Brain microvascular endothelial cell (primary cell): Measurements from ENCODE around the gene SKP1.

Source experiments
- DNase-seq: peaks from one replicate; pipeline ENCODE4 v3.0.0-alpha.2; 2020
- H3K27ac ChIP-seq: fragments of 250-450 bp; sonication (Bioruptor Pico); 2 replicates; pipeline ENCODE4 v1.5.1; 2020; ENCODE audit warnings: mild to moderate bottlenecking, moderate library complexity
- H3K27me3 ChIP-seq: fragments of 250-450 bp; sonication (Bioruptor Pico); replicated peaks from 2 replicates; pipeline ENCODE4 v1.5.1; 2020; ENCODE audit warnings: mild to moderate bottlenecking
- H3K36me3 ChIP-seq: fragments of 250-450 bp; sonication (Bioruptor Pico); replicated peaks from 2 replicates; pipeline ENCODE4 v1.5.1; 2020; ENCODE audit warnings: mild to moderate bottlenecking
- H3K4me3 ChIP-seq: 2 replicates; pipeline ENCODE4 v1.5.1; 2011; ENCODE audit warnings: low read depth, mild to moderate bottlenecking, control low read depth, low read length, moderate library complexity
- in situ Hi-C: cut with HindIII; loops from 2 replicates; pipeline ENCODE4 v1.10.0; 2017; ENCODE audit warnings: low sequenced_read_pairs, low pct_ligation_motif_present
- TF ChIP-seq, protein P1 (sequence below): IDR thresholded peaks from 2 replicates; pipeline ENCODE4 v1.5.1; 2011; ENCODE audit warnings: low read depth, mild to moderate bottlenecking, moderate library complexity, low read length, control low read depth, inconsistent platforms; ENCODE audit errors: missing control alignments

The SKP1 gene

GRCh38 chr5:134133188-134133994, 43.4 kb downstream of the SKP1 start:
- no peak overlapping the region for H3K4me3 ChIP-seq
- H3K27ac ChIP-seq: no peak overlapping the region
- TF ChIP-seq, protein P1, sequence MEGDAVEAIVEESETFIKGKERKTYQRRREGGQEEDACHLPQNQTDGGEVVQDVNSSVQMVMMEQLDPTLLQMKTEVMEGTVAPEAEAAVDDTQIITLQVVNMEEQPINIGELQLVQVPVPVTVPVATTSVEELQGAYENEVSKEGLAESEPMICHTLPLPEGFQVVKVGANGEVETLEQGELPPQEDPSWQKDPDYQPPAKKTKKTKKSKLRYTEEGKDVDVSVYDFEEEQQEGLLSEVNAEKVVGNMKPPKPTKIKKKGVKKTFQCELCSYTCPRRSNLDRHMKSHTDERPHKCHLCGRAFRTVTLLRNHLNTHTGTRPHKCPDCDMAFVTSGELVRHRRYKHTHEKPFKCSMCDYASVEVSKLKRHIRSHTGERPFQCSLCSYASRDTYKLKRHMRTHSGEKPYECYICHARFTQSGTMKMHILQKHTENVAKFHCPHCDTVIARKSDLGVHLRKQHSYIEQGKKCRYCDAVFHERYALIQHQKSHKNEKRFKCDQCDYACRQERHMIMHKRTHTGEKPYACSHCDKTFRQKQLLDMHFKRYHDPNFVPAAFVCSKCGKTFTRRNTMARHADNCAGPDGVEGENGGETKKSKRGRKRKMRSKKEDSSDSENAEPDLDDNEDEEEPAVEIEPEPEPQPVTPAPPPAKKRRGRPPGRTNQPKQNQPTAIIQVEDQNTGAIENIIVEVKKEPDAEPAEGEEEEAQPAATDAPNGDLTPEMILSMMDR: no peak
- in situ Hi-C loops: loop anchor here (25.0 kb wide), 1 partner anchor 96 kb away; no protein-coding TSS in a partner anchor
- peaks cover 21% of the 10 kb centered on the region for H3K36me3 ChIP-seq
- no peaks in the 10 kb centered on the region for H3K27me3 ChIP-seq
- no peak for DNase-seq

DNA sequence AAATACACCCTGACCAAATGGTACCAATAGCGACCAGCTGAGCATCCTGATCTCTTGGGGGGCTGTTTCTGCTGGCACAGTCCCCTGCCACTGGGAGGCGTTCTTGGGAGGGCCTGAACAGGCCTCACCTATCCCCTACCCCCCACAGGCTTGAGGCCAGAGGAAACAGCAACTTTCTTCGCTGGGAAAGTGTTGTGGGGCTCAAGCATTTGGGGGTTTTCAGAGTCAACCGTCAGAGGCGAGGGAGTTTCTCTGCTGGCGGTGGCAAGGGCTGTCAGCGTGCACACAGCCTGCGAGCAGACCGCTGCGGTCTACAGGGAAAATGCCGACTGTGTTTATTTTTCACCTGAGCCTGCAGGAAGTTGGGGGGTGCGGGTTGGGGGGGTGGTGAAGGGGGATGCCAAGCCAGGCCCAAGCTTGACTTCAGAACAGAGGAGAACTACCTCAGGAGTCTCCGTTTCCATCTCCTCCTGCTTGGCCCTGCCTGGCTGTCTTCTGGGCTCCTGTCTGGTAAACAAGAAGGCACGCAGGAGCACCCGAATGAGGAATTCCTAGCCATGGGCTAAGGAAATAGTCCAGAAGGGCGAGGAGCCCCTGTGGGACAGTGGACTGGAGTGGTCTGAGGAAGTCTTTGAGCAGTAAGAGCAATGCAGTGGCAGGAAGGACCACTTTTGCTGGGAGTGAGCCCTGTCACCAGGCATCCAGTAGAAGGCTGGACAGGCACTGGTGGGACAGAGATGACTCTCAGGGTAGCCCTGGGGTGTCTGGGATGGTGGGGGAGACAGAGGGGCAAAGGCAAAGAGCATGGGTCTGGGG, 44.2 kb downstream of the SKP1 start:
- in situ Hi-C loops: loop anchor here (25.0 kb wide), 1 partner anchor 95 kb away; no protein-coding TSS in a partner anchor
- no peaks in the 10 kb centered on the region for H3K27me3 ChIP-seq
- TF ChIP-seq, protein P1: peak; percentile 10
- H3K27ac ChIP-seq: no peak overlapping the region
- DNase-seq: no peak
- no peak overlapping the region for H3K4me3 ChIP-seq
- H3K36me3 ChIP-seq: peaks cover 21% of the 10 kb centered on the region

DNA sequence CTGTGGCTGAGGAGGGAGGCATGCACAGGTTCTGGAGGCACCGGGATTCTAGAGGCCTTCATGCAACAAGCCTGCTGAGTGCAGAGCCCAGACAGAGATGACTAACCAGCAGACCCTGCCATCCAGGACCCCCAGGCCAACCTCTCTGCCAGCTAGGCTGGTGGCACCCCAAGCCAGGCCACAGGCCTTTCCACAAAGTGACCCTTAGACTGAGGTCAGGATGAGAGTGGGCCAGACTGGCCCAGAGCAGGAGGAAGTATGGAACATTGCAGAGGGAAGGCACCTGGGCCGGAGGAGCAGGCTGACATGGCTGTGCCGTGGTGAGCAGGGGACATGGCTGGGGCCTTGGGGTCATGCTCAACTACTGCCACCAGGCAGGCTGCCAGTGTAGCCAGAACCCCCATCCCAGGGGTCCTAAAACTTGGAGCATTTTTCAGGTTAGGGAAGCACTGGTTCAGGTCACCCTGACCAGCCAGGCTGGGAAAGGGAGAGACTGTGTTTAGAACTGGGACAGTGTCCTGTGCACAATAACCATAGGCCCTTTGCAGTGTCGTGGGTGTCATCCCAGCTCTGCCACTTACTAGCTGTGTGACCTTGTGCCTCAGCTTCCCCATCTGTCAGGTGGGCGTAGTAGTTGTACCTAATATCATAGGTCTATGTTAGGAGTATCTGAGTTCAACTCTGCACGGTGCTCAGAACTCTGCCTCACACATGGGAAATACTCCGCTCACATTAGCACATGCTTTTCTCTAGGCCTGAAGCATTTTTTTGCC, 45.0 kb downstream of the SKP1 start:
- H3K36me3 ChIP-seq: peaks cover 19% of the 10 kb centered on the region
- H3K27ac ChIP-seq: no peak overlapping the region
- TF ChIP-seq, protein P1: no peak
- in situ Hi-C loops: loop anchor here (25.0 kb wide), 1 partner anchor 94 kb away; no protein-coding TSS in a partner anchor
- H3K4me3 ChIP-seq: no peak overlapping the region
- DNase-seq: no peak
- no peaks in the 10 kb centered on the region for H3K27me3 ChIP-seq

GRCh38 chr5:134131165-134131564, 45.6 kb downstream of the SKP1 start:
- H3K27me3 ChIP-seq: no peaks in the 10 kb centered on the region
- H3K27ac ChIP-seq: no peak overlapping the region
- in situ Hi-C loops: loop anchor here (25.0 kb wide), 1 partner anchor 94 kb away; no protein-coding TSS in a partner anchor
- no peak overlapping the region for H3K4me3 ChIP-seq
- TF ChIP-seq, protein P1: no peak
- DNase-seq: no peak
- H3K36me3 ChIP-seq: peaks cover 17% of the 10 kb centered on the region

DNA sequence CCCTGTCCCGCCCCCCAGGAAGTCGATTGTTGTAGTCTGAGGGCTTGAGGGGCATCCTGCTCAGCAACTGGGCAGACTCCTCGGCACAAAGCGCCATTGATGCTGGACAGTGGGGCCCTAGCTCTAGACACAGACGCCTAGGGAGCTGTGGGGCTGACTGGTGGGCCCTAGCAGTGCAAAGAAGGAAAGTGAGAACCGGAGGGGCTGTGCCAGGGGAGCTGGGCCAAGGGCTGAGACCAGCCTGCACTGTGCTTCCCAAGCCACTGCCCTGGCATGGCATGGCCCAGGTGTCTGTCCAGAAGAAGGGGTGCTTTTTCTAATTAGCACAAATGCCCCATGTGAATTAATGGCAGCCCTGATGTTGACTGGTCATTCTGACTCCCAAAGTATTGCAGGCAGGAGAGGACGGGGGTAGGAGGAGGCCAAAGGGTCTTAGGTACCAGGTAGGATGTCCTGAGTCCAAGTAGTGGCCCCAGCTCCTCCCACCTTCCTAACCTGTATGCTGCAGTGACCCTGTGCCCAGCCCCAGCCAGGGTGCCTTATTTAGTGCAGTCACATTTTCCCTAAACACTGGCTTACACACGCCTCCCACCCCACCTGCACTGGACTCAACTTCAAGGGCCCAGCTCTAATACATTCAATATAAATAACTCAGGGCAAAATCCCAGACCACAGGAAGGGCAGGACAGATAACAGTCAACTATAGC, 46.4 kb downstream of the SKP1 start:
- Histone ChIP-seq H3K36me3 (peaks cover 17% of the 10 kb centered on the region), H3K27me3 (no peaks in the 10 kb centered on the region), H3K4me3 (no peak overlapping the region), H3K27ac (no peak overlapping the region)
- in situ Hi-C loops: loop anchor here (25.0 kb wide), 1 partner anchor 93 kb away; no protein-coding TSS in a partner anchor
- no peak for DNase-seq
- TF ChIP-seq, protein P1: no peak
